CD4-positive, alpha-beta T cell (primary cell): Measurements from ENCODE around the gene RMDN2. TPM values are rescaled to one million over a fixed set of nuclear protein-coding genes. Genes with fewer than 3 reads are reported as not detected.

Experiments used
- ATAC-seq: fragments of 200-7000 bp; cut with Tn5 transposase; one replicate; pipeline ENCODE4 v1.10.0; 2022; ENCODE audit warnings: mild to moderate bottlenecking; ENCODE audit not compliant: poor library complexity
- CTCF ChIA-PET: fragments of 350-600 bp; sonication (Branson Sonifier 250); formaldehyde crosslinking; loops from one replicate; lab custom pipeline; 2021; ENCODE audit warnings: antibody characterized with exemption, inconsistent platforms; lab: Charles Lee
- POLR2A ChIA-PET: fragments of 350-600 bp; sonication (Branson Sonifier 250); formaldehyde crosslinking; loops from one replicate; lab custom pipeline; 2021; ENCODE audit warnings: antibody characterized with exemption, inconsistent platforms; lab: Charles Lee
- DNase-seq, 14 experiments: peaks; one replicate each; pipeline ENCODE4 v3.0.0-alpha.2; 2013 to 2020; ENCODE audit warnings: mixed read lengths in 2 of 14
- H3K27ac ChIP-seq, 2 donors: one replicate each; pipeline versions ENCODE4 v1.5.1 to v1.7.0; 2013; ENCODE audit warnings: low read length in 2 of 2, low read depth in 1 of 2, mild to moderate bottlenecking in 1 of 2
- H3K27me3 ChIP-seq, 2 experiments: 1 replicate in 1 of 2; 2 replicates in 1 of 2; pipeline versions ENCODE4 v1.6.1 to v1.7.0; 2013; ENCODE audit warnings: low read length in 2 of 2, control low read depth in 1 of 2, mild to moderate bottlenecking in 1 of 2, moderate library complexity in 1 of 2; ENCODE audit not compliant: insufficient read depth in 2 of 2, control insufficient read depth in 1 of 2
- H3K36me3 ChIP-seq: one replicate; pipeline ENCODE4 v1.6.1; 2013; ENCODE audit warnings: low read length, control low read depth; ENCODE audit not compliant: insufficient read depth
- H3K4me1 ChIP-seq: one replicate; pipeline ENCODE4 v1.6.1; 2013; ENCODE audit warnings: low read length, control low read depth; ENCODE audit not compliant: insufficient read depth
- H3K4me3 ChIP-seq: one replicate; pipeline ENCODE4 v1.5.1; 2013; ENCODE audit warnings: mild to moderate bottlenecking, low read length, moderate library complexity
- H3K9me3 ChIP-seq, 2 experiments: 1 replicate in 1 of 2; 2 replicates in 1 of 2; pipeline versions ENCODE4 v1.6.1 to v1.7.0; 2013; ENCODE audit warnings: low read length in 2 of 2, mild to moderate bottlenecking in 2 of 2, control low read depth in 1 of 2, moderate library complexity in 1 of 2; ENCODE audit not compliant: control insufficient read depth in 1 of 2, insufficient read depth in 1 of 2
- H3K27ac Mint-ChIP-seq: one replicate; pipeline ENCODE4 v1.8.0; 2020; ENCODE audit warnings: mixed read lengths
- H3K27me3 Mint-ChIP-seq: one replicate; pipeline ENCODE4 v1.8.0; 2021; ENCODE audit warnings: mixed read lengths
- H3K36me3 Mint-ChIP-seq: one replicate; pipeline ENCODE4 v1.8.0; 2021; ENCODE audit warnings: low read depth, mixed read lengths
- H3K4me1 Mint-ChIP-seq: one replicate; pipeline ENCODE4 v1.8.0; 2021; ENCODE audit warnings: low read depth, mixed read lengths
- H3K4me3 Mint-ChIP-seq: one replicate; pipeline ENCODE4 v1.8.0; 2020; ENCODE audit warnings: mild to moderate bottlenecking, mixed read lengths
- H3K9me3 Mint-ChIP-seq: one replicate; pipeline ENCODE4 v1.8.0; 2020; ENCODE audit warnings: mixed read lengths
- CTCF ChIP-seq: fragments of 200-600 bp; IDR thresholded peaks from one replicate; pipeline ENCODE4 v1.8.0; 2022; ENCODE audit warnings: antibody characterized with exemption, mild to moderate bottlenecking
- intact Hi-C, 2 experiments: fragments of 100-400 bp; cut with DNase I in 1 of 2; cut with micrococcal nuclease in 1 of 2; formaldehyde crosslinking; loops; one replicate each; pipeline versions ENCODE4 v1.15.1 to v1.9.0; 2023 to 2025; cut with DNase I, micrococcal nuclease
- total RNA-seq, 174 experiments: library from RNA in 2 of 174; stranded (reverse) in 2 of 174; gene quantifications; one replicate each; pipeline ENCODE4 v1.2.3 and lab custom pipeline; 2021 to 2026

Gene RMDN2
- total RNA-seq, 2 experiments from 2014 or later: 2.4 to 3.3 TPM

GRCh38 chr2:37966326-37966725 is 41.2 kb downstream of the RMDN2 start:
- no peaks in the 10 kb centered on the region for H3K36me3 ChIP-seq
- H3K4me3 Mint-ChIP-seq: no peak overlapping the region
- peaks cover 7 to 9% of the 10 kb centered on the region in 2 experiments for H3K9me3 ChIP-seq
- H3K27me3 Mint-ChIP-seq: no peaks in the 10 kb centered on the region
- H3K27ac Mint-ChIP-seq: no peak overlapping the region
- ATAC-seq (no peak), DNase-seq (no peak)
- no peak for TF ChIP-seq CTCF
- no peaks in the 10 kb centered on the region for H3K4me1 Mint-ChIP-seq
- H3K4me3 ChIP-seq: no peak overlapping the region
- intact Hi-C loops: loop anchor here in 1 of 2 experiments (10.0 kb wide), 1 partner anchor 838 kb away; no protein-coding TSS in a partner anchor
- peaks cover 12% of the 10 kb centered on the region for H3K36me3 Mint-ChIP-seq
- peaks cover 7% of the 10 kb centered on the region for H3K9me3 Mint-ChIP-seq
- no peak overlapping the region for H3K27ac ChIP-seq
- ChIA-PET POLR2A (no interaction called here), CTCF (interaction anchor here (1.2 kb wide), 1 partner anchor 14 kb away, joined by 4 read pairs; no protein-coding TSS in a partner anchor)
- no peaks in the 10 kb centered on the region for H3K27me3 ChIP-seq
- H3K4me1 ChIP-seq: no peaks in the 10 kb centered on the region

- Histone ChIP-seq H3K27me3 (no peaks in the 10 kb centered on the region), H3K4me1 (no peaks in the 10 kb centered on the region), H3K36me3 (no peaks in the 10 kb centered on the region), H3K4me3 (no peak overlapping the region), H3K9me3 (peaks cover 6 to 7% of the 10 kb centered on the region in 2 experiments), H3K27ac (no peak overlapping the region)
- intact Hi-C loops: loop anchor here in 1 of 2 experiments (10.0 kb wide), 1 partner anchor 835 kb away; no protein-coding TSS in a partner anchor
- Mint-ChIP-seq H3K36me3 (peaks cover 4% of the 10 kb centered on the region), H3K27me3 (no peaks in the 10 kb centered on the region), H3K4me1 (no peaks in the 10 kb centered on the region), H3K27ac (no peak overlapping the region), H3K4me3 (no peak overlapping the region), H3K9me3 (peaks cover 4% of the 10 kb centered on the region)
- CTCF ChIA-PET: no interaction called here
- ATAC-seq: no peak
- TF ChIP-seq CTCF: no peak
- POLR2A ChIA-PET: no interaction called here
- DNase-seq: no peak
Measured at GRCh38 chr2:37969731-37970130, 44.6 kb downstream of the RMDN2 start.

GRCh38 chr2:37971971-37972370 is 46.9 kb downstream of the RMDN2 start:
- no peaks in the 10 kb centered on the region for H3K4me1 ChIP-seq
- TF ChIP-seq CTCF: no peak
- H3K36me3 ChIP-seq: no peaks in the 10 kb centered on the region
- CTCF ChIA-PET: interaction anchor here (1.5 kb wide), 1 partner anchor 10 kb away, joined by 3 read pairs; no protein-coding TSS in a partner anchor
- DNase-seq: no peak
- no peak overlapping the region for H3K27ac ChIP-seq
- no peaks in the 10 kb centered on the region for H3K36me3 Mint-ChIP-seq
- ATAC-seq: no peak
- intact Hi-C loops: no loop called here
- H3K4me3 ChIP-seq: no peak overlapping the region
- no peaks in the 10 kb centered on the region for H3K4me1 Mint-ChIP-seq
- H3K4me3 Mint-ChIP-seq: no peak overlapping the region
- H3K27me3 ChIP-seq: no peaks in the 10 kb centered on the region
- H3K27ac Mint-ChIP-seq: no peak overlapping the region
- H3K9me3 ChIP-seq: no peaks in the 10 kb centered on the region
- no peaks in the 10 kb centered on the region for H3K9me3 Mint-ChIP-seq
- H3K27me3 Mint-ChIP-seq: no peaks in the 10 kb centered on the region
- POLR2A ChIA-PET: no interaction called here
